ENCODE results near the gene CNIH4.

Gene CNIH4

GRCh38 chr1:224353975-224354925 lies 2.4 kb upstream of the CNIH4 start:
- no peak for DNase-seq (ENCODE audit: low read depth)
- TF ChIP-seq CTCF (IDR thresholded peaks at IDR 0.05; ENCODE audit: low read length, missing control alignments): no peak
- H3K4me3 ChIP-seq (replicated peaks; ENCODE audit: low read depth, low read length): no peak overlapping the region

GRCh38 chr1:224357626-224358124 lies 996 bp downstream of the CNIH4 start:
- peak; percentile 79 for DNase-seq (ENCODE audit: low read depth)
- H3K4me3 ChIP-seq (replicated peaks; ENCODE audit: low read depth, low read length): peak overlapping the region; percentile 70
- no peak for TF ChIP-seq CTCF (IDR thresholded peaks at IDR 0.05; ENCODE audit: low read length, missing control alignments)

- H3K4me3 ChIP-seq (replicated peaks; ENCODE audit: low read depth, low read length): peak overlapping the region; percentile 70
- no peak for DNase-seq (ENCODE audit: low read depth)
- no peak for TF ChIP-seq CTCF (IDR thresholded peaks at IDR 0.05; ENCODE audit: low read length, missing control alignments)
Observed at GRCh38 chr1:224358237-224358636, 1.6 kb downstream of the CNIH4 start.

- TF ChIP-seq CTCF (IDR thresholded peaks at IDR 0.05; ENCODE audit: low read length, missing control alignments): no peak
- no peak overlapping the region for H3K4me3 ChIP-seq (replicated peaks; ENCODE audit: low read depth, low read length)
- DNase-seq (ENCODE audit: low read depth): no peak
Observed at GRCh38 chr1:224359207-224359606, 2.5 kb downstream of the CNIH4 start.

- no peak for TF ChIP-seq CTCF (IDR thresholded peaks at IDR 0.05; ENCODE audit: low read length, missing control alignments)
- DNase-seq (ENCODE audit: low read depth): no peak
- no peak overlapping the region for H3K4me3 ChIP-seq (replicated peaks; ENCODE audit: low read depth, low read length)
Observed at GRCh38 chr1:224368409-224368808, 11.7 kb downstream of the CNIH4 start.

GRCh38 chr1:224373008-224373590 lies 16.4 kb downstream of the CNIH4 start:
- no peak overlapping the region for H3K4me3 ChIP-seq (replicated peaks; ENCODE audit: low read depth, low read length)
- TF ChIP-seq CTCF (IDR thresholded peaks at IDR 0.05; ENCODE audit: low read length, missing control alignments): no peak
- no peak for DNase-seq (ENCODE audit: low read depth)
